GM18907 (cell line): ENCODE measurements around the gene SIGLEC9.

Experiments used
- ATAC-seq: cut with Tn5 transposase; IDR thresholded peaks from one replicate; pipeline ENCODE4 v1.9.1; 2021; ENCODE audit warnings: mild to moderate bottlenecking, moderate library complexity; ENCODE audit not compliant: unreplicated experiment

SIGLEC9 gene

DNA sequence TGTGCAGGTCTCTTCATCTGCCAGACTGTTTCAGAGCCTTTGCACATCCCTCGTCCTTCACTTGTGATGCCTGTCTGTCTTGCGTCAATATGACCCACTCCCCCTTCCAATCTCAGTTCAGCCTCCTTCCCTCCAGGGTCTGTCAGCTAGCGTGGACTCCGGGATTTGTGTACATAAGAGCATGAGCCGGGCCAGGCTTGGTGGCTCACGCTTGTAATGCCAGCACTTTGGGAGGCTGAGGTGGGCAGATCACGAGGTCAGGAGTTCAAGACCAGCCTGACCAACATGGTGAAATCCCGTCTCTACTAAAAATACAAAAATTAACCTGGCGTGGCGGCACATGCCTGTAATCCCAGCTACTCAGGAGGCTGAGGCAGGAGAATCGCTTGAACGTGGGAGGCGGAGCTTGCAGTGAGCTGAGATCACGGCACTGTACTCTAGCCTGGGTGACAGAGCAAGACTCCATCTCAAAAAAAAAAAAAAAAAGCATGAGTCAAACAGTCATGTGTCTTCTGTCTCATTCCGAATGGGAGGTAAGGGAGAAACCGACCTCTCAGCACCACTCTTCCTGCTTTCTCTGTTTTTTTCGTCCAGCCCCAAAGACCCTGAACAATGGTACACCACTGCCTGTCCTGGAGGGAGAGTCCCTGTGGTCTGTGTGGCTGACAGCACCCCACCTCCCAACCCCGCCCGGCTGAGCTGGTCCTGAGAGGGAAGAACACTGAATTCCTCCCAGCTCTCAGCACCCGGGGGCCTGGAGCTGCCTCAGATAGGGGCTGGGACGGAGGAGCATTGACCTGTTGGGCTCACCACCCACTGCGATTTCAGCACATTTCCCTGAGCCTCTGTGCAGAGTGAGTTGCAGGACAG, 2.4 kb upstream of the SIGLEC9 start:
- no peak for ATAC-seq

DNA sequence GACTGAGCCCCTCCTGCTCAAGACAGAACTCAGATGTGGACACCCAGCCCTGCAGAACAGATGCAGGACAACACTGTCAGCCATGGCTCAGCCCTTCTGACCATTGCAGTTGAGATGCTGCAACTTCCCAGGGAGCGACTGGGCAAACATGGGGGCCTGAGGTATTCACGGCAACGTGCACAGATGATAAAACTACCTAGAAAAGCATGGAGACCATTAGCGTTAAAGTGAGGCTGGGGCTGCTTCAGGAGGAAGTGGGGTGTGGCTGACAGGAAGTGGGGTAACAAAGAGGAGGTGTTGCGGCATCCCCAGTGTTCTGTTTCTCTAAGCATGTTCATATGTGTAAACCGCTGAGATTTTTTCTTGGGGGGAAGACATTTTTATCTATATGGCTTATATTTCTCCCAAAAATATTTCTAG, 1.3 kb upstream of the SIGLEC9 start:
- no peak for ATAC-seq

DNA sequence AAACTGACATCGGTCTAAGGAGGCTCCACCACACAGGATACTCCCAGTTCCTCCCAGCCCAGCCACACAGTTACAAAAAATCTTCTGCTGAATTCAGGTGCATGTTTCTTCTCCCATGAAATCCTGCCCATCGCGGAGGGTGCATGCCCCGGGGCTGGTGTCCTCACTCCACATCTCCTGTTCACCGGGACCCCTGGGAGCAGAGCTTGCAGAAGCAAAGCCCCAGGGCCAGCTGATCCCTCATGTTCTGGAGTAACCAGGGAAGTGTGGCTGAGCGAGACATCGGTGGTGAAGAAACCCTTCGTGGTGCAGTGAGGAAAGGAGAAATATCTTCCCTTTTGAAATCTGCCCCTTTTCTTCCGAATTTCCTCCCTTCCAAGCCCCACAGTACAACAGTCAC, 904 bp upstream of the SIGLEC9 start:
- ATAC-seq = no peak

DNA sequence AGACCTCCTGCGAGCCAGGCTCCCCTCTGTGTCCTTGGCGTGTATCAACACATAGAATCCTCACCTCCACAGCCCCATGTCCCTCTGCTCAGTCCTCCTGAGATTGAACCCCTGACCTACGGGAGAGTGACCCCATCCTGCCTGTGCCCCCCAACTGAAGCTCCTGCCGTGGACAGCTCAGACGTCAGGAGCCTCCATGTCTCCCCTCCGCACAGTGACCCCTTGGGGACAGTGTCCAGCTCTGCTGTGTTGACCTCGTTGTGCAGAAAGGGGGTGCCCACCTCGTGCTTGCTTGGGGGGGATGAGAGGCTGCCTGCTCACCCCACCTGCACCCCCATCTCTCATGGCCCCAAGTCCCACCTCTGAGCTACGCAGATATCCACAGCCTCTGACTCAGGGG, 490 bp upstream of the SIGLEC9 start:
- ATAC-seq = no peak

DNA sequence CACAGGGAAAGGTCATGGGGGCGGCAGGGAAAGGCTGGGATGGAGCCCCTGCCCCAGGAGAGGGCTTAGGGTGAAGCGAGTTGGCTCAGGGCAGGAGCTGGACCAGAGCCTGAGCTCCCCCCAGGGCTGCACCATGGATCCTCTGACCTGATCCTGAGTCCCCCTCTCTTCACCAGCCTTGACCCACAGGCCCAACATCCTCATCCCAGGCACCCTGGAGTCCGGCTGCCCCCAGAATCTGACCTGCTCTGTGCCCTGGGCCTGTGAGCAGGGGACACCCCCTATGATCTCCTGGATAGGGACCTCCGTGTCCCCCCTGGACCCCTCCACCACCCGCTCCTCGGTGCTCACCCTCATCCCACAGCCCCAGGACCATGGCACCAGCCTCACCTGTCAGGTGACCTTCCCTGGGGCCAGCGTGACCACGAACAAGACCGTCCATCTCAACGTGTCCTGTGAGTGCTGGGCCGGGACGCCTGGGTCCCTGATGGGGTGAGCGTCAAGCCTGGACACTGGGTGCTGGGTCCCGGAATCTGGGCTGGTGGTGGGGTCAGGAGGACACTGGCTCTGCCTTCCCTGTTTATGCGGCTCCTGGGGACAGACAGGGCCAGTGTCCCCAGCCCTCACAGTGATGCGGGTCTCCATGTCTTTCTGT, 842 bp downstream of the SIGLEC9 start:
- ATAC-seq = no peak

DNA sequence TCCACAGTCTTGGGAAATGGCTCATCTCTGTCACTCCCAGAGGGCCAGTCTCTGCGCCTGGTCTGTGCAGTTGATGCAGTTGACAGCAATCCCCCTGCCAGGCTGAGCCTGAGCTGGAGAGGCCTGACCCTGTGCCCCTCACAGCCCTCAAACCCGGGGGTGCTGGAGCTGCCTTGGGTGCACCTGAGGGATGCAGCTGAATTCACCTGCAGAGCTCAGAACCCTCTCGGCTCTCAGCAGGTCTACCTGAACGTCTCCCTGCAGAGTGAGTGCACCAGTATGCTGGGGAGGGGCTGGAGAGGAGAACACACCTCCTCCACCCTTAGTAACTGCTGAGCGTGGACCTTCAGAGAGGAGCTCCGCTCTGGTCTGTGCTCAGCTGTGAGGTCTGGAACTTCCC, 2.3 kb downstream of the SIGLEC9 start:
- no peak for ATAC-seq

DNA sequence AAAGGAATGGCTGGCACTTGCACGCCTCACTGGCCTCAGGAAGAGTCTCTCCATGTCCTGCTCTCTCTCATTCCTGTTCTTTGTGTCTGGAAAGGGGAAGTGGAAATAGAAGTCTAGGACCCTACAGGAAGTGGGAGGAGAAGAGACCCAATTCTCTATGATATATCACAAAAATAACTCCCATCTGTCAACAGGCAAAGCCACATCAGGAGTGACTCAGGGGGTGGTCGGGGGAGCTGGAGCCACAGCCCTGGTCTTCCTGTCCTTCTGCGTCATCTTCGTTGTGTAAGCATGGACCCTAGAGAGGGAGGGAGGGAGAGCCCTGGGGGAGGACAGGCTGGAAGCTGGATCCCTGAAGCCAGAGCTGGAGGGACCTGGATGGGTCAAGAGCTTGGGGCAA, 3.0 kb downstream of the SIGLEC9 start:
- ATAC-seq = no peak

DNA sequence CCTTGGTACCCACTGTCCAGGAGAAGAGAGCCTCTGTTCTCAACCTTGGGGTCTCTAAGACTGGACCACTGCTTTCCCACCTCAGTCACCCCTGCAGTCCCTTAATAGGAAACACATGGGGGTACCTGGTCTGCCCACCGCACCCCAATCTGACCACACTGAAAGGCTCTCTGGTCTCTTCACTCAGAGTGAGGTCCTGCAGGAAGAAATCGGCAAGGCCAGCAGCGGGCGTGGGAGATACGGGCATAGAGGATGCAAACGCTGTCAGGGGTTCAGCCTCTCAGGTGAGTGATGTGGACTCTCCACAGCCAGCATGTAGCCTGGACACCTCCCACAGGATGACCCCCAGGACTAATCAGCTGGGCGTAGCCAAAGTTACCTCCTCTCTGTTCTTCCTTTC, 3.5 kb downstream of the SIGLEC9 start:
- no peak for ATAC-seq

DNA sequence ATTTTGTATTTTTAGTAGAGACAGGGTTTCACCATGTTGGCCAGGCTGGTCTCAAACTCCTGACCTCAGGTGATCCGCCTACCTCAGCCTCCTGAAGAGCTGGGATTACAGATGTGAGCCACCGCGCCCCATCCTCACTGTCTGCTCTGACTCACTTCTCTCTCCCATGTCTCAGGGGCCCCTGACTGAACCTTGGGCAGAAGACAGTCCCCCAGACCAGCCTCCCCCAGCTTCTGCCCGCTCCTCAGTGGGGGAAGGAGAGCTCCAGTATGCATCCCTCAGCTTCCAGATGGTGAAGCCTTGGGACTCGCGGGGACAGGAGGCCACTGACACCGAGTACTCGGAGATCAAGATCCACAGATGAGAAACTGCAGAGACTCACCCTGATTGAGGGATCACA, 5.0 kb downstream of the SIGLEC9 start:
- no peak for ATAC-seq

DNA sequence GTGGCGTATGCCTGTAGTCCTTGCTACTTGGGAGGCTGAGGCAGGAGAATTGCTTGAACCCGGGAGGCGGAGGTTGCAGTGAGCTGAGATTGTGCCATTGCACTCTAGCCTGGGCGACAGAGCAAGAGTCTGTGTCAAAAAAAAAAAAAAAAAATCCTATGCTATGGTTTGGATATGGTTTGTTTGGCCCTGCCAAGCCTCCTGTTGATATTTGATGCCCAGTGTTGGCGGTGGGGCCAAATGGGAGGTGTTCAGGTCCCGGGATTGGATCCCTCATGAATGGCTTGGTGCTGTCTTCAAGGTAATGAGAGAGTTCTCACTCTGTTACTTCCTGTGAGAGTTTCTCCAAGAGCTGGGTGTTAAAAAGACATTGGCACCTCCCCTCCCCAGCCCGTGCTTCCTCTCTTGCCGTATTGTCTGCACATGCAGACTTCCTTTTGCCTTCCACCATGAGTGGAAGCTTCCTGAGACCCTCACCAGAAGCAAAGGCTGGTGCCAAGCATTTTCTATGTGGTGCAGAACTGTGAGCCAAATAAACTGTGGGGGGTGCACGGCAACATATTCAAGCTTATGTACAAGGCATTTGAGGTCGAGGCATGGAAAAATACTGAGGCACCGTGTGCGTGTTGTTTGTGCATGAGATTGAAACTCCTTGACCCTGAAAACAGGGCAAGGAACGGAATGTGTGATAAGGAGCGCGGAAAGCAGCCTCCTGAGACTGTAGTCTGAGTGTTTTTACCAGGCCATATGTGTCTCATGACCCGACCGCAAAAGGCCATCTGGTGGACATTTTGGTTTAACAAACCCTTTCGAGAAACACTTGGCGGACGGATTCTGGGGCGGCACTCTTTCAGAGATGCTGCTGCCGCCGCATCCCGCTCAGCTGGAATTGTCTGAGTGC, 7.3 kb downstream of the SIGLEC9 start:
- ATAC-seq = no peak

DNA sequence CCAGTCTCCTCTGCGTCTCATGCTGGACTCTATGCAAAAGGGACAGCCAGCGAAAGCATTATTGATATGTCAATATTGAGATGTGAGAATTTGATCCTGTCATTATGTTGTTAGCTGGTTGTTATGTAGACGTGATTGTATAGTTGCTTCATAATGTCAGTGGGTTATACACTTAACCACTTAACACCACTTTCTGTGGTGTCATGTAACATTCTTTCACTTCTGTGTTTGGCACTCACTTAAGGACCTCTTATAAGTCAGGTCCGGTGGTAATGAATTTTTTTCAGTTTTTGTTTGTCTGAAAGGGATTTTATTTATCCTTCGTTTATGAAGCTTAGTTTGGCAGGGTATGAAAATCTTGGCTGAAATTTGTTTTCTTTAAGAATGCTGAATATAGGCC, 10.3 kb downstream of the SIGLEC9 start:
- no peak for ATAC-seq

DNA sequence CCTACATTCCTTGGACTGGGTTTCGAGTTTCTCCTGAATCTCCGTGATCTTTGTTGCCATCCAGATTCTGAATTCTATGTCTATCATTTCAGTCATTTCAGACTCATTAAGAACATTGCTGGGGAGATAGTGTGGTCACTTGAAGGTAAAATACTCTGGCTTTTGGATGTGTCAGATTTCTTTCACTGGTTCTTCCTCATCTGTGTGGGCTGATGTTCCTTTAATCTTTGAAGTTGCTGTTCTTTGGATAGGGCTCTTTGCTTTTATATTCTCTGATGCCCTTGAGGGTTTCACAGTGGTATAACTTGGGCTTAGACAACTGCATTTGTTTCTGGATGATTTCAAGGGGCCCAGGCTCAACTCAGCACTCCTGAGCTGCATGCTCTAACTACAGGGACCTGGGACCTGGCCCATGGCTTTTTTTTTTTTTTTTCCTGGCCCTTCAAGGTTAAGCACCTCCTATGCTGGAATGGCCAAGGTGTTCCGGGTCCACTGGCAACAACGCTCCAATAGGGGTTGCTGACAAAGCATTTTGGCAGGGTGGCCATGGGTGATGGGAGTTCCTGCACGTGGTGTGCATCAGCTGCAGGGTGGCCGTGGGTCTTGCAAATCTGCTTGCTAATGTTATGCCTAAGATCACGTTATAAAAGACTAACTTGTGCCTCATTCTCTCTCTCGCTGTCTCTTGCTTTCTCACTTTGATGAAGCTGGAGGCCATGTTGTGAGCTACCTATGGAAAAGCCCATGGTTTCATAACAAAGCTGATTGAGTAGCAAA, 11.5 kb downstream of the SIGLEC9 start:
- ATAC-seq = no peak

DNA sequence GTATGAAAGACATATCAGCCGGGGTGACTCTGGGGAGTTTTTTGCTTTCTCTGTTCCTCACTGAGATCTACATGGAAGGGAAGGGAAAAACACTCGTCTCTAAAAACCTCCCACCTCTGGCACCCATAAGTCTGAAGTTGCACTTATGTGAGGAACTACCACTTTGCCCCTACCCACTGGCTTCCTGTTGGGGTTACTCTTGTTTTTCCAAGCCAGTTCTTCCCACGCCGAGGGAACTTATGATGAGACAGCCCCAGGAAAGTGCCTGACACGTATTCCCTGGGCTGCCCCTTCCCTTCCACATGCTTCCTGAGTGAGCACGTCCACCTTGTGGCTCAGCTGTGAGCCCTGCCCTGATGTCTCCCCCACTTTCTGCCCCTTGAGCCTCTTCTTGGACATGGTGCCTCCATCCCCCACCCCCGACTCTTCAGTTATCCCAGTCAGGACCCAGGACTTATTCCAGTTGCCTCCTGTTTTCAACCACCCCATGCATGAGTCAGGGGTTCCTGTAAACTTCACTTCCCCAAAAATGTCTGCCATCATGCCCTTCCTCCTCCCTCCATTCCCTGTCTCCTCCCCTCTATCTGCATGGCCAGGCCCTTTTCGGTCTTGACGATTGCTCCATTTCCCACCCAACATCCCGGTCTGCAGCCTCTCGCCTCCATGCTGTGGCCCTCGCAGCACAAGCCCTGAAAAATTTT, 12.3 kb downstream of the SIGLEC9 start:
- ATAC-seq = no peak

DNA sequence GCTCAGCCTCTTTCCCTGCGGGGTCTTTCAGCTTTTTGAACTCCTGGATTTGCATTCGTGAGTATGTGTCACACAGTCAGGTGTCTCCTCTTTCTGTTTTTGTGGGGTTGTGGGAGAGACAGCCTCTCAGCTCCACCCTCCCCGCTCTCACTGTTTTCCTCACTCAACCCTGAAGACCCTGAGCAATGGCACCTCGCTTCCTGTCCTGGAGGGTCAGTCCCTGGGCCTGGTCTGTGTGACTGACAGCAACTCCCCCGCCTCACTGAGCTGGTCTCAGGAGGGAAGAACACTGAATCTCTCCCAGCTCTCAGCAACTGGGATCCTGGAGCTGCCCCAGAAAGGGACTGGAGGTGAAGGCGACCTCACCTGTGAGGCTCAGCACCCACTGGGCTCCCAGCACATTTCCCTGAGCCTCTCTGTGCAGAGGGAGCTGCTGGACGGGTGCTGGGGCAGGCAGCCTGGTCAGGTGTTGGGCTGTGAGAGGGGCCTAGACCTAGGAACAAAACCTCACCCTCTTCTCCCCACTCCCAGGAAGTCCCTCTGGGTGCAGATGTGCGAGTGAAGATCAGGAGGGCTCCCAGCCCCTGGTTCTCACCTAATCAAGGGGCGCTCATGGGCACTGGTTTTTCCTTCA, 13.2 kb downstream of the SIGLEC9 start:
- ATAC-seq = no peak

DNA sequence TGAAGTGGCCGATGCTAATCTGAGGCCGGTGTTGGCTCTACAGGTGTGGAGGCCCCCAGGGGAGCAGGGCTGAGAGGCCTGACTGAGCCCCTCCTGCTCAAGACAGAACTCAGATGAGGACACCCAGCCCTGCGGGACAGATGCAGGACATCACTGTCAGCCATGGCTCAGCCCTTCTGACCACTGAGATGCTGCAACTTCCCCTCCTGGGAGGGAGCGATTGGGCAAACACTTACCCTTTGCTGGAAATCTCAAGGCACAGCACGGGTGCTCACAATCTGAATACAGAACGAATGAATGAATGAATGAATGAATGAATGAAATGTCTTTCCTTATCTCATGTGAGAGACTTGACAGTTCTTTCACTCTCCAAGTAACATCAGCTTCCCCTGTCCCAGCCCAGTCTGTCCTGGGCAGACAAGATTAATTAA, 13.9 kb downstream of the SIGLEC9 start:
- no peak for ATAC-seq

DNA sequence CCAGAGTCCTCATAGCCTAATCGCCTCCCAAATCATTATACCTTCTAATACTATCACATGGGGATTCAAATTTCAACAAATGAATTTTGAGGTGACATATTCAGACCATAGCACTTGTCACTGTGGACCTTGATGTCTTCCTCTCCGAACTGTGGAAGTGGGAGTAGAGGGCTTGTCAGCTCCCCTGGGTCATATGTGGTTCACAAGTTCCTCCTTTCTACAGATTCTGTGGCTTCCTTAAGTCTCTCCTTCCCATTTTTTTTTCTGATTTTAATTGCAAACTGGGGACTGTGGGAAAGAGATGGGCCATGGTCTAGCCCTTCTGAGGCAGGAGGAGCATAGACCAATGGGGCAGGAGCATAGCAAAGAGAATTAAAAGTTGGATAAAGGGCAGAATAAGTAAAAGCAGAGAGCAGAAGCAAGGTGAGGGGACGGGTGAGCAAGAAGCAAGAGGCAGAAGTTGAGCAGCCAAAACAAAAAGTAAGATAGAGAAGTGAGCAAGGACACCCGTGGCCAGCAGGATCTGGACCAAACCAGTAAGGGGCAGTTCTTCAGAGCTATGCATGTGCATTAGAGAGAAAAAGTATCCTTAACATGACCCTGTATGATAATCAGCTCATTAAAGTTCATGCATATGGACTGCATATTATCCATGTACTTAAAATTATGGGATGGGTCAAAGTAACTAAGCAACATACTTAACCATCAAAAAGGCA, 14.8 kb downstream of the SIGLEC9 start:
- no peak for ATAC-seq

DNA sequence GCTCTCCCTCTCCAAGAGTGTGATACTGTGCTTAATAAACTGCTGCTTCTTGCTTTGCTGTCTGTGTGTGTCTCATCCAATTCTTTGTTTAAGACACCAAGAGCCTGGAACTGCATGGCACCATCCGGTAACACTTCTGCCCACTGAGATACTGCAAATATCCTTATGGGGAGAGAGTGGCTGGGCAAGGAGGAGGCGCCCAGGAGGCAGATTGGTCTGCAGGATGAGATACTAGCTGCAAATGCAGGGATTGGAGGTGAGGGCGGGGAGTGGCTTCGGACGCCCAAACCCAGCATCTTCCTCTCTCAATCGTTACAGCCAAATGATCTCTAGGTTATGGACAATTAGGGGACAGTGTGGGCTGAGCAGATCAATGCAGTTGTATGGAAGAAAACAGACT, 15.7 kb downstream of the SIGLEC9 start:
- no peak for ATAC-seq

DNA sequence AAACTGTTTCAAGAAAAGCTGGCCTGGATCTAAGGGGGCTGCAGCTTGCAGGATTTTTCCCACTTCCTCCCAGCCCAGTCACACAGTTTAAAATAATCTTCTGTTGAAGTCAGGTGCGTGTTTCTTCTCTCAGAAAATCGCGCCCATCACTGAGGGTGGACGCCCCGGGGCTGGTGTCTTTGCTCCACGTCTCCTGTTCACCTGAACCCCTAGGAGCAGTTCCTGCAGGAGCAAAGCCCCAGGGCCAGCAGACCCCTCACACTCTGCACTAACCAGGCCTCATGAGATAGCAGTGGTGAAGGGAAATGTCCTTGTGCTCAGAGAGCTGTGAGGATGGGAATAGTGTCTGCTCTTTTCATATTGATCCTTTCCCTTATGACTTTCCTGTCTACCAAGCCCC, 16.5 kb downstream of the SIGLEC9 start:
- ATAC-seq = no peak

DNA sequence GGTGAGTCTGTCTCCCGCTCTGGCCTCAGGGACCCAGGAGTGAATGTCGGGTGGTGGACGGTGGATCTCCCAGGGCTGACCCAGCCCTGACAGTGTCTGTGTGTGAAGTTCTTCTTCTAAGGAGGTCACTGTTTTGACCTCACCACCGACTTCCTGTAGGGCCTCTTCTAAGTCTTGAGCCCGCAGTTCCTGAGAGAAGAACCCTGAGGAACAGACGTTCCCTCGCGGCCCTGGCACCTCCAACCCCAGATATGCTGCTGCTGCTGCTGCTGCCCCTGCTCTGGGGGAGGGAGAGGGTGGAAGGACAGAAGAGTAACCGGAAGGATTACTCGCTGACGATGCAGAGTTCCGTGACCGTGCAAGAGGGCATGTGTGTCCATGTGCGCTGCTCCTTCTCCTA, 17.4 kb downstream of the SIGLEC9 start, which contains the start of gene SIGLEC7:
Gene SIGLEC7, plus strand, starts transcription at position 183 of the 400 bp plus-strand sequence. Its CDS starts 69 bp downstream, at position 252.
- ATAC-seq = no peak
